Endodermal cell (in vitro differentiated cells): Measurements from ENCODE around the gene DNAH12. TPM values are rescaled to one million over a fixed set of nuclear protein-coding genes. Genes with fewer than 3 reads are reported as not detected.

ENCODE experiments used
- DNase-seq: peaks from one replicate; pipeline ENCODE4 v3.0.0-alpha.2; 2017
- H3K27ac ChIP-seq: 2 replicates; pipeline ENCODE4 v1.5.1; 2013; ENCODE audit warnings: mild to moderate bottlenecking, low read depth, low read length, moderate library complexity
- H3K27me3 ChIP-seq: 2 replicates; pipeline ENCODE4 v1.6.1; 2013; ENCODE audit warnings: mild to moderate bottlenecking, low read length, moderate library complexity; ENCODE audit not compliant: insufficient read depth, control insufficient read depth, poor library complexity, severe bottlenecking
- H3K36me3 ChIP-seq: 2 replicates; pipeline ENCODE4 v1.7.0; 2013; ENCODE audit warnings: mild to moderate bottlenecking, low read length, moderate library complexity; ENCODE audit not compliant: control insufficient read depth, insufficient read depth
- H3K4me1 ChIP-seq: one replicate; pipeline ENCODE4 v1.7.0; 2013; ENCODE audit warnings: low read length; ENCODE audit not compliant: control insufficient read depth, insufficient read depth
- H3K4me3 ChIP-seq: 2 replicates; pipeline ENCODE4 v1.5.1; 2013; ENCODE audit warnings: mild to moderate bottlenecking, low read length, moderate library complexity
- H3K9ac ChIP-seq: 2 replicates; pipeline ENCODE4 v1.6.1; 2013; ENCODE audit warnings: mild to moderate bottlenecking, low read length, moderate library complexity; ENCODE audit not compliant: poor library complexity, severe bottlenecking; ENCODE audit errors: extremely low read depth
- H3K9me3 ChIP-seq: 2 replicates; pipeline ENCODE4 v1.6.1; 2013; ENCODE audit warnings: mild to moderate bottlenecking, low read length, moderate library complexity; ENCODE audit not compliant: control insufficient read depth
- H3K27ac Mint-ChIP-seq: 2 replicates; pipeline ENCODE4 v1.8.0; 2020; ENCODE audit warnings: mixed read lengths
- H3K27me3 Mint-ChIP-seq: 2 replicates; pipeline ENCODE4 v1.8.0; 2021; ENCODE audit warnings: mild to moderate bottlenecking, mixed read lengths; ENCODE audit not compliant: insufficient read depth
- H3K36me3 Mint-ChIP-seq: 2 replicates; pipeline ENCODE4 v1.8.0; 2020; ENCODE audit warnings: low read depth, mixed read lengths
- H3K4me1 Mint-ChIP-seq: 2 replicates; pipeline ENCODE4 v1.8.0; 2020; ENCODE audit warnings: mixed read lengths
- H3K4me3 Mint-ChIP-seq: 2 replicates; pipeline ENCODE4 v1.8.0; 2020; ENCODE audit warnings: mild to moderate bottlenecking, moderate library complexity, mixed read lengths
- H3K9me3 Mint-ChIP-seq: 2 replicates; pipeline ENCODE4 v1.8.0; 2020; ENCODE audit warnings: mild to moderate bottlenecking, mixed read lengths
- CTCF ChIP-seq: fragments of 200-600 bp; sonication (generic); conservative IDR thresholded peaks from 2 replicates; pipeline ENCODE4 v1.5.0; 2021; ENCODE audit warnings: antibody characterized with exemption, mild to moderate bottlenecking
- WGBS, 2 experiments: methylation state at CpG; one replicate each; pipeline versions ENCODE4 v1.1.5 to v1.1.7; 2013; ENCODE audit warnings: missing lambda C conversion rate in 2 of 2, mixed read lengths in 1 of 2; ENCODE audit not compliant: insufficient coverage in 1 of 2, insufficient read length in 1 of 2; 5-methylcytosine and 5-hydroxymethylcytosine counted together
- total RNA-seq, 2 donors: library from RNA; stranded (reverse); fragmentation: NEBNext Ultra II Directional in 1 of 2; extraction: Animal tissue kit (Norgen Biotek cat#: 25700) in 1 of 2; gene quantifications; 2 replicates in 1 of 2; 3 replicates in 1 of 2; pipeline ENCODE4 v1.2.1, GENCODE V29; 2021

The DNAH12 gene
- total RNA-seq, 2 donors from 2014 or later, result 0.77 to 2.2 TPM

DNA sequence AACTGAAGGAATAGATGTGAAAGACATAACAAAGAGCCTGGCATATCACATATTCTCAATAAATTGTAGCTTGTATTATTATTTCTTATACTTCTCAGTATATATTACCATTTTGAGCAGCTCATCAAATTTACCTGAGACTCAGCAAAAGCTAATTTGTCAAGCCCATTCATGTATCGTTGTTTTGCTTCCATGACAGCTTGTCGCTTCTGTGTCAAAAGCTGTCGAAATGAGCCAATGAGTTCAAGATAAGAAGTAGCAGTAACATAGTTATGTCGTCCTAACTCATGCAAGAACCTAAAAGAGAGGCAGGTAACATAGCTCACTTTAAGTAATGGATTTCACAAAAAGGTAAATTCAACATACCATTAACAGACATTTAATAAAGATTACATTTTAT lies 157.8 kb downstream of the DNAH12 start:
- H3K36me3 Mint-ChIP-seq, result no peaks in the 10 kb centered on the region
- H3K27ac Mint-ChIP-seq, result no peak overlapping the region
- DNase-seq, result no peak
- no peak overlapping the region for H3K27ac ChIP-seq
- peaks cover 13% of the 10 kb centered on the region for H3K4me1 Mint-ChIP-seq
- H3K27me3 Mint-ChIP-seq, result no peaks in the 10 kb centered on the region
- H3K9me3 ChIP-seq, result no peaks in the 10 kb centered on the region
- WGBS, 2 experiments, result 91 to 100% methylated on average over 1 to 4 of the region's 4 CpGs
- no peak for TF ChIP-seq CTCF
- no peak overlapping the region for H3K4me3 ChIP-seq
- no peaks in the 10 kb centered on the region for H3K9me3 Mint-ChIP-seq
- no peaks in the 10 kb centered on the region for H3K36me3 ChIP-seq
- no peak overlapping the region for H3K4me3 Mint-ChIP-seq
- no peaks in the 10 kb centered on the region for H3K27me3 ChIP-seq
- no peak overlapping the region for H3K9ac ChIP-seq
- peaks cover 4% of the 10 kb centered on the region for H3K4me1 ChIP-seq

GRCh38 chr3:57385498-57385897 lies 158.6 kb downstream of the DNAH12 start:
- H3K4me1 Mint-ChIP-seq, result peaks cover 13% of the 10 kb centered on the region
- no peak overlapping the region for H3K27ac ChIP-seq

DNA sequence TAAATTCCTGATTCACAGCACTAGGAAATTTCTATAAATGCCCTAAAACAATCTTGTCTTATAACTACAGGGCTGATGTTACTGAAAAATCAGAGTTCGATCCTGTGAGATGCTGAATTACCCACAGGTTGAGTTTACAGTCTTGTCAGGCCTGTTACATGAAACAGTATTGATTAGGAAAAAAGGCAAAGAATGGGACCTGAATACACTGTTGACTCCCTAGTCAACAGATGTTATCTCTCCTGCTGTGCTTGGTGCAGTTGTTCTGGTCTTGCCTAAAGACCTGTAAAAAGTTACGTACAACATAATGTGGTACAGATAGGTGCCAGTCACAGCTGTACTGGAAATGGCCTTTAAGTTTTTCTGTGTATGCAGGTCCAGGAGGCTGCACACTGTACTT lies 160.3 kb downstream of the DNAH12 start:
- WGBS, 2 experiments, result 84 to 100% methylated on average over 2 of the region's 2 CpGs
- no peaks in the 10 kb centered on the region for H3K27me3 Mint-ChIP-seq

More at GRCh38 chr3:57385498-57385897, 158.6 kb downstream of the DNAH12 start:
- H3K4me3 Mint-ChIP-seq, result no peak overlapping the region
- H3K4me1 ChIP-seq, result peaks cover 4% of the 10 kb centered on the region
- no peaks in the 10 kb centered on the region for H3K9me3 Mint-ChIP-seq
- no peak overlapping the region for H3K27ac Mint-ChIP-seq
- 88 to 91% methylated on average over 4 to 5 of the region's 5 CpGs for WGBS, 2 experiments
- H3K4me3 ChIP-seq, result no peak overlapping the region
- no peak for DNase-seq
- H3K36me3 Mint-ChIP-seq, result no peaks in the 10 kb centered on the region
- no peak overlapping the region for H3K9ac ChIP-seq
- no peaks in the 10 kb centered on the region for H3K27me3 ChIP-seq
- H3K36me3 ChIP-seq, result no peaks in the 10 kb centered on the region
- no peak for TF ChIP-seq CTCF
- no peaks in the 10 kb centered on the region for H3K27me3 Mint-ChIP-seq
- no peaks in the 10 kb centered on the region for H3K9me3 ChIP-seq

More for the DNA sequence above, 160.3 kb downstream of the DNAH12 start:
- H3K4me3 Mint-ChIP-seq, result no peak overlapping the region
- no peak overlapping the region for H3K27ac Mint-ChIP-seq
- DNase-seq, result no peak
- peaks cover 13% of the 10 kb centered on the region for H3K4me1 Mint-ChIP-seq
- Histone ChIP-seq H3K36me3 (no peaks in the 10 kb centered on the region), H3K9me3 (no peaks in the 10 kb centered on the region), H3K4me1 (peaks cover 4% of the 10 kb centered on the region), H3K4me3 (no peak overlapping the region), H3K27ac (no peak overlapping the region), H3K9ac (no peak overlapping the region), H3K27me3 (no peaks in the 10 kb centered on the region)
- H3K36me3 Mint-ChIP-seq, result no peaks in the 10 kb centered on the region
- no peaks in the 10 kb centered on the region for H3K9me3 Mint-ChIP-seq
- no peak for TF ChIP-seq CTCF
